GM20431 (cell line): ENCODE measurements around the gene PSMB5.

Experiments used
- in situ Hi-C: fragments of 300-500 bp; cut with MseI, MboI; formaldehyde crosslinking; loops from one replicate; pipeline ENCODE4 v1.15.0; 2020; ENCODE audit warnings: low sequenced_read_pairs; ENCODE audit not compliant: unreplicated experiment

Gene PSMB5

GRCh38 chr14:23034498-23035302, at the start of gene PSMB5:
Gene PSMB5 (minus strand): TSS chr14:23034900. CDS start chr14:23034881, 19 bp downstream.
- in situ Hi-C loops = no loop called here

DNA sequence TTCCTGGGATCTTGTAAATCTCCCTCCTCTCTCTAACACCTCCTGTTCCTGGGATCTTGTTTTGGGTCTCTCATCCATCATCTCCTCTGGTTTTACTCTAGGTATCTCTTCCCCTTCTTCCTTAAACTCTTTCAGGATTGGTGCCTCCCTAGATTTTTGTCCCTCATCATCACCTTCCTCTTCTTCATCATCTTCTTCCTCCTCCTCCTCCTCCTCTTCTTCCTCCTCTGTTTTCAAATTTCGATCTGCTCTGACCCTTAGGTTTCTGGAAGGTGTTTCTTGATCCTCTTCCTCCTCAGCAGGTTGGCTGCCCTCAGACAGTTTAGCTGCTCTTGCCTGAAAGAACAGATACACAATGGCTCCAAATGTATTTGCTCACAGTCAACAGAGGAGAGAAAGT, 45.8 kb upstream of the PSMB5 start:
- in situ Hi-C loops = no loop called here

DNA sequence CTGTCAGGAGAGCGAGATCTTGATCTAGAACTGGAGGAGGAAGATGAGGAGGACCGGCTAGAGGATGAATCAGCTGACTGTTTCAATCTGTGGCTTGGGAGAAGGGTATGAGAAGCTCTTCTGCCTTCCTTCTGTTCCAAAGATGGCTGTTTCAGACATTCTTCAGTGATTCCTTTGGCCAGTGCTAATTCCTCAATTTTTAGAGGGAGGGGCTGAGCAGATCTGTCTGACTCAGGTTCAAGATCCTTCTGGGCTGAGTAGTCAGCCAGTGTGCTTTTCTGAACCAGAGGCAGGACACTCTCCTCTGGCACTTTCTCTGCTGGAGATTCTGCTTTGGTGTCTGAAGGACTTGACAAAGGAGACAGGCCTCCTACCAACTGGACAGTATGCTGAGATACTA, 45.0 kb upstream of the PSMB5 start:
- in situ Hi-C loops = no loop called here

DNA sequence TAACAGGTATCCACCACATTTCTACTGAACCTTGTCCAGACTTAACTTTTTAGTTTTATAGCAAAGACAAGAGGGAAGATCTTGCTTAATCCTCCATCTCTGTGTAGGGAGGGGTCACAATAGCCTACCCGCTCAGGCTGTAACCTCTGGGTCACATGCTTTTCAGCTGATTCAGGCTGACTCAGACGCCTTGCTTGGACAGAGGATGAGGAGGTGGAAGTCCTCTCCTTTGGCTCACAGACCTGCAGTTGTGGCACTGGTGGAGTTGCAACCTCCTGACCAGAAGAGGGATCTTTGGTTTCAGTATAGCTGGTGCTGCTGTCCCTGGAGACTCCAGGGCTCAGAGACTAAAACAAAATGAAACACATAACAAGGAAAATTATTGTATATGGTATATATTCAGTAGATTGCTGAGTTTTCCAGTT, 44.0 kb upstream of the PSMB5 start:
- in situ Hi-C loops = no loop called here

DNA sequence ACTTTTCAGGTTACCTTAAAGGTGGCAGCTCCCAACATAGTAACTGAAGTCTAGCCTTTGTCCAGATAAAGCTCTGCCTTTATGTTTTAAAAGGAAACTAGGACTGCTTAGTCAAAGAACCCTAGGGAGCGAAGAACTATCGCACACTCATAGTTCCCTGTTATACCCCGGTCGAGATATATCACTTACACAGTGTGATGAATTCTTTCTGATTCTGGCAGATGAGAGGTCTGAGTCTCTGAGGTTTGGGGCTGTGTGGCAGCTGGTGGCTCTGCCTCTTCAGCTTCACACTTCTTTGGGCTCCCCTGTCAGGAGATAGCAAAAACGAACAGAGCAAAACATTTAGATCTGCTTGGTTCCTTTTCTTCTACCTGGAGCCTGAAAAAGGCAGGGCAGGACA, 43.3 kb upstream of the PSMB5 start:
- in situ Hi-C loops = no loop called here

DNA sequence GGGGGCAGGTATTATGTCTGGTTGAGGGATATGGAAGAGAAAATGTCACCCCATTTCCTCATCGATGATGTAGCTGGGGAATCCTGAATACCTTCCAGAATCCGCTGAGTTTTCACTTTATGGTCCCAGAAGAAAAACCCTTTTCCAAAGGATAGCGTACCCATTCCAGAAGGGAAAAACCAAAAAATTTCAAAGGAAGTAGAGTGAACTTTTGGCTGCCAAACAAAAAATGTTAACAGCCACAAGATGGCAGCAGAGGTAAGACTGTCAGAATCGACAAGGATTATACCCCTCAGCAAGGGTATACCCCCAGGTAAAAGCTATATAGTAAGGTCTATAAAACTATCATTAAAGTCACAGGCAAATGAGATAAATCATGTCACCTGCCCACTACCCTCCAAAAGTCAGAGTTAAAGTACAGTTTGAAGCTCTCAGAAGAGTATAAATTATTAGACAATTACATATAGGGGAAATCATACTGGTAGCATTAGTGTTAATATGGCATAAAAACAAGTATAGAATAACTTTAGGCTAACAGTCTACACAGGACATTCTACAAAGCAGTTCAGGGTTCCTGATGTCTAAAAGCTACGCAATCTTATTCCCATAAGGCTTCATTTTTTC, 42.2 kb upstream of the PSMB5 start:
- in situ Hi-C loops = no loop called here

- in situ Hi-C loops = no loop called here
These were observed 40.2 kb upstream of the PSMB5 start for GRCh38 chr14:23074906-23075305.

DNA sequence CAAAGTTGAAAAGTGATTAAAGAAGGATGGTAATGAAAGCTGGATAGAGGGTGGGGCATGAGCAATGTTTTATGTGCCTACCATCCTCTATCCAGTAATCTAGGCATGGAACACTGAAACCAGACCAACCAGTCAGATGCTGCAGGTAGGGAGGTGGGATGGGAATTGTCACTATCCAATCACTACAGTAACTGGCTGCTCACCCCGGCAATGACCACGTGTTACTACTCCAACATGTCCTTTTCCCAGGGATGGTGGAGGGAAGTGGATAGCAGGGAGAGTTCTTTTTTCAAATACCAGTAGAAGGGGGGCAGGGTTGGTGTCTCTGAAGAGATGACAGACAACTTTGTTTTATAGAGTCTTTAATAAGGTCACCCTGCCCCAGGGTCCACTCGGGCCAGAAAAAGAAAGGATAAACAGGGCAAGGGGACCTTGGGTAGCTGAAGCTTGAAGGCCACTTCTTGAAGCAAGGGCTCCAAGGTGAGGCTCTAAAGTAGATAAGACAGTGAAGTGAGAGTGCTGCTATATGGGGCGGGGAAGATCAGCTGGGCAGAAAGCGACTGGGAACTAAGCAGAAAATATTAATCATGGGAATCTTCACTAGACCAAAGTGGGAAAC, 37.3 kb upstream of the PSMB5 start:
- in situ Hi-C loops = no loop called here

GRCh38 chr14:23071244-23071920, 36.7 kb upstream of the PSMB5 start:
- in situ Hi-C loops = no loop called here

DNA sequence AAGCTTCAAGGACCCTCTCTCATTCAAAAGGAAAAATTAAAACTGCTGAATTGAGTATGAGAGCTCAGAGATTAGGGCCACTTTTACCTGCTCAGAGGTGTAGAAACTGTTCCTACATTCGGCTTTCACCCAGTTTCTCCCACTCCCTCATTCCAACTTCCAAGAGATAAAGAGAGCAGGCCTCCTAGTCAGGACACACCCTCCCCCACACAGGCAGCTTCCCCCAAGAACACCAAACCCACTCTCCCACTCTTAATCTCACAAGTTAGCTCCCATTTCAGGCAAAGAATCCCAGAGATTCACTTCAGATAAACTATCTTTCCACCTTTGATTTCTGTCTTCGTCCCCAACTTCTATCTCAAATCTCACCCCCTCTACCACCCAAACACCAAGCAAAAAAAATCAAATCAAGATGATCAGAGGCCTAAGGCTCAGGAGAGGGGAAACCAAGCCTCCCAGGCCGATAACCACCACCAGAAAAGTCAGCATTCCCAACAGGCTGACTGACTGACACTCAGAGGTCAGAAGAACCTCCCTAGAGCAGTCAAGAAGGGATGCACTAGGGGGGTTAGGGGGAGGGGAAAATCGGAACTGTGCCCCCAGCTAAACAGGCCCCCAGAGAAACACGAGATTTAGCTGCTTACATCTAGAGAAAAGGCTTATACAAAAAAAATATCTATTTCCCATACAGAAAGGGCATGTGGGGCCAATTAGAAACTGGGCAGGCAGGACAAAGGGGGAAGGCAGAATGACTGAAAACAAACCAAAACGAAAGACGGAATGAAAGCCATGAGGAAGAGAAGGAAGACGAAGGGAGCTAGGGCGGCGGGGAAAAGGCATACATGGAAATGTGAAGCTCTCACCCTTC, 35.8 kb upstream of the PSMB5 start:
- in situ Hi-C loops = no loop called here

- in situ Hi-C loops = no loop called here
These were observed 34.7 kb upstream of the PSMB5 start for GRCh38 chr14:23069413-23069806.

DNA sequence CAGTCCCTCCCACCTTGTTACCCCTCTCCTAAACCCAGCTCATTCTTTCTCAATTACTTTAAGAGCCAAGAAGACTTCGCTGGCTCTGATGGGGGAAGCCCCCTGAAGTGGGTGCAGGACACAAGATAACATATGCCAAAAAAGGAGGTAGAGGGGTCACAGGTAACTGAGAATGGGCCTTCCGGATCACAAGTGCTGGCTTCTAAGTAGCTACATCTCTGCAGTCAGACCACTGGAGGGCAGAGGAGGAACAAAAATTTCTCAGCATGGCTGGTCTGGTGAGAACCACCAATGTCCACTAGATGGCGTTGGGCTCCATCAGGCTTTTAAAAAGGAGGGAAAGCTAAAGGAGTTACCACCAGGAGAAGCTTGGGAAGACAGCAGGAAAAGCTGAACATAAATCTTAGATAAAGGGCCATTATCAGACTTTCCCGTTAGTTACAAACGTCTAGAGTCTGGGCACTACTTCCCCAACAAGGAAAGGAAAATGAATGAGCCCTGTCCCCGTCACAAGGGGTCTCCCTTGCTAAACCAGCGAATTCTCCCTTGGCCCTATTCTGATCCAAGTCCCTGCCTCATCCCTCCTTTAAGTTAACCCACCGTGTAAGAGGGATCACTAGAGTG, 34.2 kb upstream of the PSMB5 start:
- in situ Hi-C loops = no loop called here

DNA sequence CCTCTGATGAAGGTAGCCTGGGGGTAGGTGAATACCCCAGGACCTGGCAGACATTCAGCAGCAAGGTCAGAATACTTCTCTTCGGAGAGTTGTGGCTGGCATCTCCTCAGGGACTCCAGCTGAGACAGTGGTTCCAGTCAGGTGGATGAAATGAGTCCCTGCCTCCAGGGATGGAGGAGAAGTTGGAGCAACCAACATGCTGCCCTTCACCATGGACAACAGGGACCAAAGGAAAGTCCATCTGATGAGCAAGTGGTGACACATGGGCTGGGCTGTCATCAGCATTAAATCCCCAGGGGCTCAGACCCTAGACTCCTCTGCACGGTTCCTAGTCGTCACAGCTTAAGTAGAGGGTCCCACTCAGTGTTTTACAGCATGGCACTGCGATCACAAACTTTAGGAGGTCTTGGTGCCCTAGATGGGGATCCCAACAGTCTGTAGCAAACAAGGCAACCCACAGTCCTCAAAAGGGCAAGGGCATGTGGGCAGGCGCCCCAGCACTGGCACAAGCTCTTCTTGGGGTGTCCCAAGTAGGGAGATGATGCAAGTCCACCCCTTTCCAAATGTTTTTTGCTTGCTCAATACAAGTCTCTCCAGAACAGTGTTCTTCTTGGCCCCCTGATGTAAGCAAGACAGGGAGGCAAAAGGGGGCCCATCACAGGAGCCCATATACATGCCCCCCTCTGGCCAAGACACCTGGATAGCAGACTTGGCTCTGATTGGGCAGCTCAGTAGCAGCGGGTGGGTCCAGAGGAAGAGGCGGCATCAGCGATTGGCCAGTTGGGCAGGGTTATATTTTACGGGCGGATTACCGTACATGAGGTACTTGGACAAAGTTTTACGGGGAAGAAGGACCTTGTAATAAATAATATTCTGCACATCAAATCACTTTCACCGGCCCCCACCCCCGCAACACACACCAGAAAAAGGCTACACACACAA, 33.4 kb upstream of the PSMB5 start:
- in situ Hi-C loops = no loop called here

GRCh38 chr14:23066855-23067744, 32.4 kb upstream of the PSMB5 start:
- in situ Hi-C loops = no loop called here

DNA sequence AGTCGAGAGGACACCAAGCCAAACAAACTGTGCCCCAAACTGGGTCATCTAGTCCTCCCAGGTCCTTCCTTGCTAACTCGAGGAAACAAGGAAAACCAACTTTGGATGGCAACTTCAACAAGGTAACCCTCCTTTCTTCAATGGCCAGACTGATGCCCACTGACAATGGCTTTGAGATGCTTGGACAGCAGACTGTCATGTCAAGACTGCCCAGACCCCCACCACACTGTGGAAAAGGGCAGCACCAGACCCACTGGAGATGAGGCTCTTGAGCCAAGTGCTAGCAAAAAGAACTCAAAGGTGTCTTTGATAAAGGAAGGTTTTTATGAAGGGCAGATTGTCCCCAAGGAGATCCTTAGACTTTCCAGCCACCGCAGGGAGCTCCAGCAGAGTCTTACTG, 31.7 kb upstream of the PSMB5 start:
- in situ Hi-C loops = no loop called here

- in situ Hi-C loops = no loop called here
These were observed 28.9 kb upstream of the PSMB5 start for GRCh38 chr14:23063601-23064000.

DNA sequence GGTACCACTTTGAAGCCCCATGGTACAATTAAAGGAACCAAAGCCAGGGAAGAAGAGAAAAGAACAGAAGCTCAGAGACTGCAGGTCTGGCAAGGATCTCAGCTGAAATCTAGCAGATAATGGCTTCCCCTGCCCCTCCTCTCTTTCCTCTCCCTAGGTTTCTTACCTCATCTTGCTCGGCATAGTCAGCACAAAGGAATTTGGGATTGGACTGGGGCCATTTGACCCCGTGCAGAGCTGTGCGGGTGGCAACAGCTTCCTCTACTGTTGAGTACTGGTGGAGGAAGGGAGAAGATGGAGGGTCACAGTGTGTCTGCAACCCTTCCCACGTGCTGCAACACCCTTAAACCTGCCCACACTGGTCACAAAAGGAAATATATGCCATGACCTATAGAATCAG, 27.3 kb upstream of the PSMB5 start:
- in situ Hi-C loops = no loop called here
